Choroid plexus epithelial cell (primary cell): ENCODE measurements around the gene LOX.

Experiments used
- DNase-seq: peaks from one replicate; pipeline ENCODE4 v3.0.0-alpha.2; 2010; ENCODE audit warnings: low read depth
- H3K4me3 ChIP-seq: 2 replicates; pipeline ENCODE4 v1.5.1; 2011; ENCODE audit warnings: low read depth, mild to moderate bottlenecking, control low read depth, low read length, moderate library complexity
- TF ChIP-seq, protein P1 (sequence below): conservative IDR thresholded peaks from 2 replicates; pipeline ENCODE4 v1.5.1; 2011; ENCODE audit warnings: low read depth, mild to moderate bottlenecking, control low read depth, inconsistent platforms, low read length, moderate library complexity

Gene LOX

GRCh38 chr5:122036326-122036725, 41.7 kb downstream of the LOX start:
- H3K4me3 ChIP-seq = no peak overlapping the region
- TF ChIP-seq, protein P1, sequence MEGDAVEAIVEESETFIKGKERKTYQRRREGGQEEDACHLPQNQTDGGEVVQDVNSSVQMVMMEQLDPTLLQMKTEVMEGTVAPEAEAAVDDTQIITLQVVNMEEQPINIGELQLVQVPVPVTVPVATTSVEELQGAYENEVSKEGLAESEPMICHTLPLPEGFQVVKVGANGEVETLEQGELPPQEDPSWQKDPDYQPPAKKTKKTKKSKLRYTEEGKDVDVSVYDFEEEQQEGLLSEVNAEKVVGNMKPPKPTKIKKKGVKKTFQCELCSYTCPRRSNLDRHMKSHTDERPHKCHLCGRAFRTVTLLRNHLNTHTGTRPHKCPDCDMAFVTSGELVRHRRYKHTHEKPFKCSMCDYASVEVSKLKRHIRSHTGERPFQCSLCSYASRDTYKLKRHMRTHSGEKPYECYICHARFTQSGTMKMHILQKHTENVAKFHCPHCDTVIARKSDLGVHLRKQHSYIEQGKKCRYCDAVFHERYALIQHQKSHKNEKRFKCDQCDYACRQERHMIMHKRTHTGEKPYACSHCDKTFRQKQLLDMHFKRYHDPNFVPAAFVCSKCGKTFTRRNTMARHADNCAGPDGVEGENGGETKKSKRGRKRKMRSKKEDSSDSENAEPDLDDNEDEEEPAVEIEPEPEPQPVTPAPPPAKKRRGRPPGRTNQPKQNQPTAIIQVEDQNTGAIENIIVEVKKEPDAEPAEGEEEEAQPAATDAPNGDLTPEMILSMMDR = no peak
- DNase-seq = no peak

- TF ChIP-seq, protein P1 = no peak
- no peak for DNase-seq
Observed at GRCh38 chr5:122035913-122036312, 42.1 kb downstream of the LOX start.

GRCh38 chr5:122031836-122032235, 46.2 kb downstream of the LOX start:
- H3K4me3 ChIP-seq = no peak overlapping the region
- TF ChIP-seq, protein P1 = no peak
- DNase-seq = no peak

More at GRCh38 chr5:122035913-122036312, 42.1 kb downstream of the LOX start:
- no peak overlapping the region for H3K4me3 ChIP-seq

DNA sequence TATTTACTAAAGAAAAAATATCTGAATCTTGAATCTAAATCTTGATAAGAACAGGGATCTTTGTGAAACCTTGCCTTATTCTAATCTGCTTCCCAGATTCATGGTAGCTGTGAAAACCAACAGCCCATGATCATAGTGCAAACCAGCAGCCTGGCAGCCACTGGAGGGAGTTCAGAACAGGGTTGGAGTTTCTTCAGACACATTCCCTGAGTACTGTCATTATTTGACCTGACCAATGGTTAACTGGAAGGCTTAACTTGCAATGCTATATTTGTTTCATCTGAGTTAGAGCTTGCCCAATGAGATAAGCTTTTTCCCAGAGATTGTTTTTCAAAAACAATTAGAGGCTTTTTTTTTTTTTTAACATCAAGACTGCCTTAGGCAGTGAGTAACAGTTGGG, 47.8 kb downstream of the LOX start:
- DNase-seq = peak; percentile 44
- TF ChIP-seq, protein P1 = peak; percentile 36
- H3K4me3 ChIP-seq = no peak overlapping the region

DNA sequence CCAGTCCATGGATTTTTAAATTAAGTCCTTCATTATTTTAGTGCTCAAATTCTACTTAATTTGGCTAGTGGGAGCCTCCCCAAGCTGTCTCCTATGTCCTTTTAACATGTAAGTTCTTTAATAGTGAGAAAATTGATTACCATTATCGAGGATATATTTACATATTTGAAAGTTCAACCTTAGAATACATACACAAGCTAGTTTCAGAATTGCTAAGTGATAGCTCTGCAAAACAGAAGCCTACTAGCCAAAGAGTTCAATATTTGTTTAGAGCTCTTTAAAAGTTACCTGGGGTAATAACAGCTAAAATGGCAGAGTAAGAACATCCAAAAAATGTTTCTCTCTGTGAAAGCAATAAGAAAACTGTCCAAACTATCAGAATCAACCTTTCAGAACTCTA, 48.2 kb downstream of the LOX start:
- no peak overlapping the region for H3K4me3 ChIP-seq
- TF ChIP-seq, protein P1 = no peak
- DNase-seq = no peak

DNA sequence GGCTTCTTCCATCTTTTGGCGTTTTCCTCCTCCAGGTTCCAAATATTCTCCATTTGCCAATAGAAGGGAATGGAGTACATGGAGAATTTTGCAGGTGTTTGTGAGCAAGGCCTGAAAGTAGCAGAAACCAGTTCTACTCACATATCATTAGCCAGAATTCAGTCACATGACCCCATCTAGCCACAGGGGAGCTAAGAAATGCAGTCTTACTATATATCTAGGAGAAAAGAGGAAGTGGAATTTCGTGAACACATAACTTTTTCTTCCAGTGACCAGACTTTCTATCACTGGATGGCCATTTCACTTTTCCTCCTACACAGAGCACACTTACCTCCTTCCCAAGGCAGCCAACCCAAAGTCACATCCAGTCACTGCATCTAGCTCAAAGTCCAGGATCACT, 55.1 kb downstream of the LOX start:
- TF ChIP-seq, protein P1 = no peak
- DNase-seq = no peak
- no peak overlapping the region for H3K4me3 ChIP-seq

- TF ChIP-seq, protein P1 = no peak
- no peak overlapping the region for H3K4me3 ChIP-seq
- DNase-seq = peak; percentile 14
Observed at GRCh38 chr5:122019919-122020590, 58.0 kb downstream of the LOX start.
